ENCODE measurements around the gene TSPAN18. TPM values are rescaled to one million over a fixed set of nuclear protein-coding genes. Genes with fewer than 3 reads are reported as not detected.

TSPAN18 gene
- total RNA-seq, 1 donor, result under 0.01 TPM

DNA sequence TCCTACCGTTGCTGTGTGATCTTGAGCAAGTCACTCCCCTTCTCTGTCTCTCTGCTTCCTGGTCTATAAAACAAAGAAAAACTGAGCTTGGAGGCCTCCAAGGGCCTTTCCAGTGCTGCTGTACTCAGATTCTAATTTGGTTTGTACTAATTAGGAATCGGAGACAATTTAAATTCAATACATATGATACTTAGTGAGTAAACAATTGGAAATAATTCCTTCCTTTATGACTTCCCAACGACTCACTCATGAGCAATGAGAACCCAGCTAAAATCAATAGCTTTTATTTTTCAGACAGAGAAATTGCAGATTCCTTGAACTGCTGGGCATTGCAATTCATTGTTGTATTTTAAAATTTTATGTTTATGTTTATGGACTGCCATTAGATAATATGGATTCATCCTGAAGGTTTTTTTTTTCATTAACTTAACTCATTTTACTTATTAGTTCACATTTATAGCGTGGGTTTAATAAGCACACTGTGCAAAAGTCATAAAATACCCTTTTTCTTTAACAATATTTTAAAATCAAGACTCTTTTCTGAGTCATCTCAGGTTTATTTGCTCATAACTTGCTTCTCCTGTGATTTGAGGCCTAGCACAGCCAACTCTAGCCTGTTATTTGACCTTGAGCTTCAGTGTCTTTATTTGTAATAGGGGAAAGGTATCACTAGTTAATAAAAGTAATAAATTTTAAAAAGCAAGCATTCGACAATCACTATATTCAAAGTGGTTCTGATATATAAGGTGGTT is 128.2 kb downstream of the TSPAN18 start:
- TF ChIP-seq, protein P1, sequence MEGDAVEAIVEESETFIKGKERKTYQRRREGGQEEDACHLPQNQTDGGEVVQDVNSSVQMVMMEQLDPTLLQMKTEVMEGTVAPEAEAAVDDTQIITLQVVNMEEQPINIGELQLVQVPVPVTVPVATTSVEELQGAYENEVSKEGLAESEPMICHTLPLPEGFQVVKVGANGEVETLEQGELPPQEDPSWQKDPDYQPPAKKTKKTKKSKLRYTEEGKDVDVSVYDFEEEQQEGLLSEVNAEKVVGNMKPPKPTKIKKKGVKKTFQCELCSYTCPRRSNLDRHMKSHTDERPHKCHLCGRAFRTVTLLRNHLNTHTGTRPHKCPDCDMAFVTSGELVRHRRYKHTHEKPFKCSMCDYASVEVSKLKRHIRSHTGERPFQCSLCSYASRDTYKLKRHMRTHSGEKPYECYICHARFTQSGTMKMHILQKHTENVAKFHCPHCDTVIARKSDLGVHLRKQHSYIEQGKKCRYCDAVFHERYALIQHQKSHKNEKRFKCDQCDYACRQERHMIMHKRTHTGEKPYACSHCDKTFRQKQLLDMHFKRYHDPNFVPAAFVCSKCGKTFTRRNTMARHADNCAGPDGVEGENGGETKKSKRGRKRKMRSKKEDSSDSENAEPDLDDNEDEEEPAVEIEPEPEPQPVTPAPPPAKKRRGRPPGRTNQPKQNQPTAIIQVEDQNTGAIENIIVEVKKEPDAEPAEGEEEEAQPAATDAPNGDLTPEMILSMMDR (IDR thresholded peaks at IDR 0.05; ENCODE audit: insufficient read depth, low read depth, low read length), result no peak
- no peak overlapping the region for H3K4me3 ChIP-seq (ENCODE audit: low read depth, low read length)
- DNase-seq (ENCODE audit: low read depth), result no peak

GRCh38 chr11:44855493-44855849 is 128.7 kb downstream of the TSPAN18 start:
- no peak for DNase-seq (ENCODE audit: low read depth)
- TF ChIP-seq, protein P1 (IDR thresholded peaks at IDR 0.05; ENCODE audit: insufficient read depth, low read depth, low read length), result no peak
- H3K4me3 ChIP-seq (ENCODE audit: low read depth, low read length), result no peak overlapping the region

DNA sequence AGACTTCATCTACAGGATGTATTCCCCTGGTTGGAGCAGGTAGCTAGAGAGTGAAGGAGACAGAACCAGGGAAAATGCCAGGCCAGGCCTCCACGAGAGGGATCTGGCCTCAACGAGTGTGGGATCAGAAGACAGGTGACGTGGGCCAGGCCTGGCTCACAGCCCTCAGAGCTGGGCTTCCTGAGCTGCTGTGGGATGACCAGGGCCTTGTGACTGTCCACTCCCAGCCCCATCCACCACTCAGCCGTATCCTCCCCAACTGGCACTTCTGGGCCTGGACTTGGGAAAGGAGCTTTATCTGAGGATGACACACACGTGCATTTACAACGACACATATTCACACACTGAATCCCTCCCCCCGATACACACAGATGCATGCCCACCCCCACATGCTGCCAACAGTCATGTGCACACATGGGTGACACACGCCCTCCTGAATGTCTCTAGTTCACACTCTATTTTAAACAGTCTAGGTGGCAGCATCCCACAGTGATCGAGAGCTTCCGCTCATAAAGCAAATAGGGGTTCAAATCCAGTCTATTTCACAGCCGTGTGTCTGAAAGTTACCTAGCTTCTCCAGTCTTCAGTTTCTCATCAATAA is 130.8 kb downstream of the TSPAN18 start:
- DNase-seq (ENCODE audit: low read depth), result no peak
- TF ChIP-seq, protein P1 (IDR thresholded peaks at IDR 0.05; ENCODE audit: insufficient read depth, low read depth, low read length), result no peak
- no peak overlapping the region for H3K4me3 ChIP-seq (ENCODE audit: low read depth, low read length)

- TF ChIP-seq, protein P1 (IDR thresholded peaks at IDR 0.05; ENCODE audit: insufficient read depth, low read depth, low read length), result no peak
- no peak overlapping the region for H3K4me3 ChIP-seq (ENCODE audit: low read depth, low read length)
- DNase-seq (ENCODE audit: low read depth), result peak; percentile 44
Observed at GRCh38 chr11:44858796-44859527, 132.2 kb downstream of the TSPAN18 start.

DNA sequence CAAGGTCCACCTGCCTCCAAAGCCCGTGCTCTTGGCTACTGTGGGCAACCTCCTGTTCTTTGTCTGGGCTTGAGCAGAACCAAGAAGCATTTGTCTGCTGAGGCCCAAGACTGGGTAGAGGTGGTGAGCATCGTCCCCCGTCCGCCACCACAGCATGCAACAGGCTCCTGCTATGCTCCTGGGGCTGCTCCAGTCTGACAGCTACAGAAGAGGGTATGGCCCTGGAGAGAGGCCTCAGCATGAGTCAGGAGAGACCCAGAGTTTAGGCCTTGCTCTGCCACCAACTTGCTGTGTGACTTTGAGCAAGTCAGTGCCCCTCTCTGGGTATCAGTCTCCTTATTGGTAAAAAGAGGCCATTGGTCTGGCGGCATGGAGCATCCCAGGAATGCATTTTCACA is 132.8 kb downstream of the TSPAN18 start:
- no peak for DNase-seq (ENCODE audit: low read depth)
- TF ChIP-seq, protein P1 (IDR thresholded peaks at IDR 0.05; ENCODE audit: insufficient read depth, low read depth, low read length), result no peak
- no peak overlapping the region for H3K4me3 ChIP-seq (ENCODE audit: low read depth, low read length)

- H3K4me3 ChIP-seq (ENCODE audit: low read depth, low read length), result no peak overlapping the region
- TF ChIP-seq, protein P1 (IDR thresholded peaks at IDR 0.05; ENCODE audit: insufficient read depth, low read depth, low read length), result no peak
- DNase-seq (ENCODE audit: low read depth), result no peak
Observed at GRCh38 chr11:44860346-44860745, 133.6 kb downstream of the TSPAN18 start.

All from fibroblast of villous mesenchyme (primary cell).